HFFc6 (cell line): ENCODE data around the gene DRAM1. TPM values are rescaled to one million over a fixed set of nuclear protein-coding genes. Genes with fewer than 3 reads are reported as not detected.

Experiments used
- DNase-seq: peaks from one replicate; pipeline ENCODE4 v3.0.0-alpha.2; 2018
- H3K27ac Mint-ChIP-seq: 2 replicates; pipeline ENCODE4 v1.8.0; 2020; ENCODE audit warnings: mild to moderate bottlenecking, mixed read lengths
- H3K27me3 Mint-ChIP-seq: 2 replicates; pipeline ENCODE4 v1.8.0; 2021; ENCODE audit warnings: mild to moderate bottlenecking, moderate library complexity, mixed read lengths; ENCODE audit not compliant: insufficient read depth
- H3K36me3 Mint-ChIP-seq: 2 replicates; pipeline ENCODE4 v1.8.0; 2021; ENCODE audit warnings: low read depth, mixed read lengths
- H3K4me1 Mint-ChIP-seq: 2 replicates; pipeline ENCODE4 v1.8.0; 2020; ENCODE audit warnings: low read depth, mixed read lengths
- H3K4me3 Mint-ChIP-seq: 2 replicates; pipeline ENCODE4 v1.8.0; 2020; ENCODE audit warnings: mild to moderate bottlenecking, moderate library complexity, mixed read lengths
- H3K9me3 Mint-ChIP-seq: 2 replicates; pipeline ENCODE4 v1.8.0; 2020; ENCODE audit warnings: mild to moderate bottlenecking, mixed read lengths
- total RNA-seq, 6 experiments: library from RNA; stranded (reverse); fragmentation: NEBNext Ultra II Directional; extraction: Animal tissue kit (Norgen Biotek cat#: 25700); gene quantifications; 2 replicates in 1 of 6; 3 replicates in 5 of 6; pipeline ENCODE4 v1.2.3, GENCODE V29; 2021
- TF ChIP-seq, protein P1 (sequence below): fragments of 200-600 bp; sonication (generic); IDR thresholded peaks from 2 replicates; pipeline ENCODE4 v1.5.0; 2021; ENCODE audit warnings: antibody characterized with exemption, mild to moderate bottlenecking

DRAM1 gene
- total RNA-seq, 6 experiments from 2014 or later = 109 to 136 (median 122) TPM

DNA sequence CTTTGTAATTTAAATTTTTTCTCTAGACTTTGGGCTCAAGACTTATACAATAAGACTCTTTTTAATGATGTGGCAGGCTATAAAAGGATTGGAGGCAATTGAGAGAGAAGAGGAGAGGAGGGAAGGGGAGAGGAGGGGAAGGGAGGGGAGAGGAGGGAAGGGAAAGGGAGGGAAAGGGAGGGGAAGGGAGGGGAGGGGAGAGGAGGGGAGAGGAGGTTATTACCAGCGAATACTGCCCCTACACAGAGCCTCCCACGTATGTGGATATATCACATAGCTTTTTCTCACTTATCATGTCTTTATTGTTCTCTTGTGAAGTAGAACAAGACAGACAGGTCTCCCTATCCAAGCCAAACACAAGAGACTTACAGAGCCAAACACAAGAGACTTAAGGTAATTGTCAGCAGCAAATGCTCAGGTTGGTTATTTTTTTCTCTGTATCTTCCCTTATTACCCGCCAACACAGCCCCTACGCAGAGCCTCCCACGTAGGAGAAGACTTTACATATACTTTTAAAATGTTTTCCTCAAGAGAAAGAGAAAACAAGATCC lies 63.1 kb downstream of the DRAM1 start:
- H3K4me3 Mint-ChIP-seq = no peak overlapping the region

DNA sequence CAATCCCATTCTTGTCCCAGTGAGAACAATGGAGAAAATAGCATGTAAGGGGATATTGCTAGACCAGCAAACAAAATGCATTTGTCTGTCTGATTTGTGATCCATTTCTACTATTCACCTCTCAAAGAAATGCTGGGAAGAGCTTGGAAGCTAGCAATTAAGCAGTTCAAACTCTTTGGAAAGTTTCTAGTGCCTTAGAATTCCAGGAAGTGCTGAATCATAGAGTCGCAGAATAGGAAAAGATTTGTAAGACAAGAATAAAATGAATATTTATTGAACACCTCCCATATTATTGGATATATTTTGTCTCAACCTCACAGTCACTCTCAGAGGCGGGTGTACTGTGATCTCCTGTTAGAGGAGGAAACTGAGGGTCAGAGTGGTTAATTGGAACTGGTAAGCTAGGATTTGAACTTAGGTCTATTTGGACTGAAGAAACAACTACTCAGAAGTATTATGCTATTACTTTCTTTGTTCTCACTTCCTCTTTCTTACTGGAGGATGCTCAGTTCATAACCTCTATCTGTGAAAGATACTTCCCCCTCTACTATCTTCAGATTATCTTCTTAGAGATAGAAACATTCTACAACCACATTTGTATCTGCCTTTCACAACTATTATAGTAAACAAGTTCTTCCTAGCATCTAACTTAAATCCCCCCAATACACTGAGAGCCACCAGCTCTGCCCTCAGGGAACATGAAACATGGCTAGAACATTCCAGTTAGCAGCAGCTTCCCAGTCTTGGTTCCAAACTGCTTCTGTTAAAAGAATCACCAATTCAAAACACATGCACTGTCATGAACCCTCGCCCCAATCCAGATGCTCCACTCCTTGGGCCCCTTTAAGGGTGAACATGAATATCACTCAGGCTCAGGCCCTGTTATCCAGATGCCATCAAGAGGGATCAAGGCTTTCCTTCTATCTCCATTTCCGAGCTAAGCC lies 64.2 kb downstream of the DRAM1 start:
- TF ChIP-seq, protein P1, sequence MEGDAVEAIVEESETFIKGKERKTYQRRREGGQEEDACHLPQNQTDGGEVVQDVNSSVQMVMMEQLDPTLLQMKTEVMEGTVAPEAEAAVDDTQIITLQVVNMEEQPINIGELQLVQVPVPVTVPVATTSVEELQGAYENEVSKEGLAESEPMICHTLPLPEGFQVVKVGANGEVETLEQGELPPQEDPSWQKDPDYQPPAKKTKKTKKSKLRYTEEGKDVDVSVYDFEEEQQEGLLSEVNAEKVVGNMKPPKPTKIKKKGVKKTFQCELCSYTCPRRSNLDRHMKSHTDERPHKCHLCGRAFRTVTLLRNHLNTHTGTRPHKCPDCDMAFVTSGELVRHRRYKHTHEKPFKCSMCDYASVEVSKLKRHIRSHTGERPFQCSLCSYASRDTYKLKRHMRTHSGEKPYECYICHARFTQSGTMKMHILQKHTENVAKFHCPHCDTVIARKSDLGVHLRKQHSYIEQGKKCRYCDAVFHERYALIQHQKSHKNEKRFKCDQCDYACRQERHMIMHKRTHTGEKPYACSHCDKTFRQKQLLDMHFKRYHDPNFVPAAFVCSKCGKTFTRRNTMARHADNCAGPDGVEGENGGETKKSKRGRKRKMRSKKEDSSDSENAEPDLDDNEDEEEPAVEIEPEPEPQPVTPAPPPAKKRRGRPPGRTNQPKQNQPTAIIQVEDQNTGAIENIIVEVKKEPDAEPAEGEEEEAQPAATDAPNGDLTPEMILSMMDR = no peak
- no peak overlapping the region for H3K4me3 Mint-ChIP-seq
- H3K9me3 Mint-ChIP-seq = no peaks in the 10 kb centered on the region
- H3K27me3 Mint-ChIP-seq = no peaks in the 10 kb centered on the region; the same call in 1 of the 2 replicates
- peak overlapping the region; percentile 57 for H3K27ac Mint-ChIP-seq
- no peaks in the 10 kb centered on the region for H3K36me3 Mint-ChIP-seq
- DNase-seq = no peak
- H3K4me1 Mint-ChIP-seq = peaks cover 59% of the 10 kb centered on the region

More for the DNA sequence above, 63.1 kb downstream of the DRAM1 start:
- H3K27me3 Mint-ChIP-seq = no peaks in the 10 kb centered on the region
- no peaks in the 10 kb centered on the region for H3K9me3 Mint-ChIP-seq
- H3K36me3 Mint-ChIP-seq = no peaks in the 10 kb centered on the region
- H3K4me1 Mint-ChIP-seq = peaks cover 59% of the 10 kb centered on the region
- TF ChIP-seq, protein P1 = no peak
- no peak for DNase-seq
- no peak overlapping the region for H3K27ac Mint-ChIP-seq

DNA sequence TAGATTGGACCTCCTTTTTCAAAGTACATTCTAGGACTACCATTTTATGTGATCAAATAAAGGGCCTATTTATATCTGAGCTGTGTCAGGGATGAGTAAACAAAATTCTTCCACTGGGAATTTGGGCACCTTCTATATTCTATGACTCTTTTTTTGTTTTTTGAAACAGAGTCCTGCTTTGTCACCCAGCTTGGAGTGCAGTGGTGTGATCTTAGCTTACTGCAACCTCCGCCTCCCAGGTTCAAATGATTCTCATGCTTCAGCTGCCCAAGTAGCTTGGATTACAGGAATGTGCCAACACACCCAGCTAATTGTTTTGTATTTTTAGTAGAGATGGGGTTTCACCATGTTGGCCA lies 64.8 kb downstream of the DRAM1 start:
- DNase-seq = no peak
- TF ChIP-seq, protein P1 = no peak
- H3K4me3 Mint-ChIP-seq = no peak overlapping the region
- H3K9me3 Mint-ChIP-seq = no peaks in the 10 kb centered on the region
- peaks cover 54% of the 10 kb centered on the region for H3K4me1 Mint-ChIP-seq
- H3K27me3 Mint-ChIP-seq = no peaks in the 10 kb centered on the region; the same call in none of the 2 replicates
- peak overlapping the region; percentile 57 for H3K27ac Mint-ChIP-seq
- no peaks in the 10 kb centered on the region for H3K36me3 Mint-ChIP-seq

DNA sequence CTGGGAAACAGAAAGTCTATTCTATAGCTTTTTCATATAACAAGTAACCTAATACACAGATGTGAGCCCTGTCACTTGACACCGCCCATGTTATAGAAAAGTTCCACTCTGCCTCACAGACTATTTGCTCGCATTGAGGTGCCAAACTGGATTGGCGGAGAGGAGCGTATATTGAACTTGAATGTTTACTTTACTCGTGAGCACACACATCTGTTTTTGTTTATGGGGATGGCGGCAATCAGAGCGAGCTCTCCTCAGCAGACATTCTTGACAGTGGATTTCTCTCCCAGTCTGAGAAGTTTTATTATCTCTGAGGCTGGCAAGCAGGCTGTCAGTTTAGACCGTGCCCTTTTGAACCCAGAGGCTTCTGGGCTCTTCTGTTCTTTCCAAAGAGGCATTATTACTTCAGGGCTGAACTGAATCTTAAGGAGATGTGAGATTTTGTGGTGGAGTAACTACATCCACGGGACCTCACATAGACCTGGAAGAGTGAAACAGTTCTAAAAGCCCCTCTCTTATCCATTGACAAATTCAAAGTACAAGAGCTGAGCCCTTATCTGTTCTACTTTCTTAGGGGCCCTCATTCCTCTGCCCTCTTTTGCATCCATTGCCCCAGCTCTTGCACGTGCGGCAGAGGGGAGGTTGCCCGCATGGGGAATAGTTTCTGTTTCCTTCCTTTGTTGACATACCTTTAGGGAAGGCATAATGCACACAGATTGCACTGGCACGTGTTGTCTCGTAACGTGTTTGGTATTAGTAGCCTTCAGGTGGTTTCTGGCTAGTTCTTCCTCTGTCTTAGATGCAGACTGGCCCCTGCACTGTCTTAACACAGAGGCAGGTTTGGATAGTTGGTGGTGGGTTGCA lies 68.2 kb downstream of the DRAM1 start:
- TF ChIP-seq, protein P1 = no peak
- H3K27ac Mint-ChIP-seq = peak overlapping the region; percentile 50
- DNase-seq = peak; percentile 30
- peaks cover 40% of the 10 kb centered on the region for H3K4me1 Mint-ChIP-seq
- H3K9me3 Mint-ChIP-seq = no peaks in the 10 kb centered on the region
- H3K27me3 Mint-ChIP-seq = no peaks in the 10 kb centered on the region; the same call in none of the 2 replicates
- peak overlapping the region; percentile 69 for H3K4me3 Mint-ChIP-seq
- no peaks in the 10 kb centered on the region for H3K36me3 Mint-ChIP-seq

DNA sequence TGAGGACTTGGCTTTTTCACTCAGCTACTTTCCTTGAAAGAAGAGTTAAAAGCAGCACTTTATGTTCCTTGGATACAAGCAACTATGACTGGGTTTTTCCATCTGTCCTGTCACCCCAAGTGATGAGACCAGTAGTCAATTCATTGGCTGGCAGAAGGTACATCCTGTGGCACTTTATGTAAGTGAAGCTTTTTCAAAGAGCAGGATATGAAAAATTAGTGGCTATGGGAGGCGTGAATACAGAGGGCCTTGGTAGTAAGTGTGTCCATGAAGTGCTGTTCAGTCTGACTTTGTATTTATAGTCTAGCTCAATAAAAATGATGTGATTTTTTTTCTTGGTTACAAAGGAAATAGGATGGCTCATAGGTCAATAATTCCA lies 68.8 kb downstream of the DRAM1 start:
- TF ChIP-seq, protein P1 = no peak
- peak overlapping the region; percentile 50 for H3K27ac Mint-ChIP-seq
- peak overlapping the region; percentile 69 for H3K4me3 Mint-ChIP-seq
- H3K36me3 Mint-ChIP-seq = no peaks in the 10 kb centered on the region
- H3K4me1 Mint-ChIP-seq = peaks cover 34% of the 10 kb centered on the region
- no peaks in the 10 kb centered on the region; the same call in none of the 2 replicates for H3K27me3 Mint-ChIP-seq
- no peak for DNase-seq
- H3K9me3 Mint-ChIP-seq = no peaks in the 10 kb centered on the region
